OCI-LY3 (cell line): ENCODE results near the gene SIPA1.

ENCODE experiments used
- EZH2phosphoT487 ChIP-seq: fragments of 200-600 bp; shearing (Covaris generic); IDR thresholded peaks from 2 replicates; pipeline ENCODE4 v1.6.1; 2018; ENCODE audit warnings: antibody characterized with exemption, mixed run types, low read depth
- TF ChIP-seq, protein P1 (sequence below): fragments of 200-600, 300-600 bp; sonication (generic); IDR thresholded peaks from 2 replicates; pipeline ENCODE4 v1.5.1; 2014; ENCODE audit warnings: antibody characterized with exemption, low read length, low read depth

DNA sequence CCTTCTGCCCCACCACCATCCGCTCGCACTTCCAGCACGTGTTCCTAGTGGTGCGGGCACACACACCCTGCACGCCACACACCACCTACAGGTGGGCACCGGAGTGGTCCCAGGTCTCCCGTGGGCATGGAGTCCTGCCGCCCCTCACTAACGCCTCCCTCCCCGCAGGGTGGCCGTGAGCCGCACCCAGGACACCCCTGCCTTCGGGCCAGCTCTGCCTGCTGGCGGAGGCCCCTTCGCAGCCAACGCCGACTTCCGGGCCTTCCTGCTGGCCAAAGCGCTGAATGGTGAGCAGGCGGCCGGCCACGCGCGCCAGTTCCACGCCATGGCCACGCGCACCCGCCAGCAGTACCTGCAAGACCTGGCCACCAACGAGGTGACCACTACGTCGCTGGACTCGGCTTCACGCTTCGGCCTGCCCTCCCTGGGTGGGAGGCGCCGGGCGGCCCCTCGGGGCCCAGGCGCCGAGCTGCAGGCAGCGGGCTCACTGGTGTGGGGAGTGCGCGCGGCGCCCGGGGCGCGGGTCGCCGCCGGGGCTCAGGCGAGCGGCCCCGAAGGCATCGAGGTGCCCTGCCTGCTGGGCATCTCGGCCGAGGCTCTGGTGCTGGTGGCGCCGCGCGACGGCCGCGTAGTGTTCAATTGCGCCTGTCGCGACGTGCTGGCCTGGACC, 8.5 kb downstream of the SIPA1 start:
- TF ChIP-seq, protein P1, sequence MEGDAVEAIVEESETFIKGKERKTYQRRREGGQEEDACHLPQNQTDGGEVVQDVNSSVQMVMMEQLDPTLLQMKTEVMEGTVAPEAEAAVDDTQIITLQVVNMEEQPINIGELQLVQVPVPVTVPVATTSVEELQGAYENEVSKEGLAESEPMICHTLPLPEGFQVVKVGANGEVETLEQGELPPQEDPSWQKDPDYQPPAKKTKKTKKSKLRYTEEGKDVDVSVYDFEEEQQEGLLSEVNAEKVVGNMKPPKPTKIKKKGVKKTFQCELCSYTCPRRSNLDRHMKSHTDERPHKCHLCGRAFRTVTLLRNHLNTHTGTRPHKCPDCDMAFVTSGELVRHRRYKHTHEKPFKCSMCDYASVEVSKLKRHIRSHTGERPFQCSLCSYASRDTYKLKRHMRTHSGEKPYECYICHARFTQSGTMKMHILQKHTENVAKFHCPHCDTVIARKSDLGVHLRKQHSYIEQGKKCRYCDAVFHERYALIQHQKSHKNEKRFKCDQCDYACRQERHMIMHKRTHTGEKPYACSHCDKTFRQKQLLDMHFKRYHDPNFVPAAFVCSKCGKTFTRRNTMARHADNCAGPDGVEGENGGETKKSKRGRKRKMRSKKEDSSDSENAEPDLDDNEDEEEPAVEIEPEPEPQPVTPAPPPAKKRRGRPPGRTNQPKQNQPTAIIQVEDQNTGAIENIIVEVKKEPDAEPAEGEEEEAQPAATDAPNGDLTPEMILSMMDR = no peak
- no peak for TF ChIP-seq EZH2phosphoT487
